Ectodermal cell (in vitro differentiated cells): ENCODE measurements around the gene DEPDC5.

ENCODE experiments used
- H3K27ac ChIP-seq: 2 replicates; pipeline ENCODE4 v1.7.0; 2013; ENCODE audit warnings: mild to moderate bottlenecking, low read depth, low read length; ENCODE audit not compliant: insufficient read depth, poor library complexity, severe bottlenecking
- H3K27me3 ChIP-seq: 2 replicates; pipeline ENCODE4 v1.7.0; 2013; ENCODE audit warnings: mild to moderate bottlenecking, low read length; ENCODE audit not compliant: insufficient read depth, control insufficient read depth, poor library complexity, severe bottlenecking
- H3K36me3 ChIP-seq: one replicate; pipeline ENCODE4 v1.7.0; 2013; ENCODE audit warnings: low read length; ENCODE audit not compliant: control insufficient read depth, insufficient read depth
- H3K4me1 ChIP-seq: one replicate; pipeline ENCODE4 v1.7.0; 2013; ENCODE audit warnings: low read length; ENCODE audit not compliant: control insufficient read depth, insufficient read depth
- H3K4me3 ChIP-seq: 2 replicates; pipeline ENCODE4 v1.7.0; 2013; ENCODE audit warnings: low read depth, low read length, control low read depth; ENCODE audit not compliant: insufficient read depth
- H3K9me3 ChIP-seq: 2 replicates; pipeline ENCODE4 v1.7.0; 2013; ENCODE audit warnings: mild to moderate bottlenecking, low read length, moderate library complexity; ENCODE audit not compliant: control insufficient read depth
- WGBS, 2 experiments: methylation state at CpG; one replicate each; pipeline ENCODE4 v1.1.7; 2013; ENCODE audit warnings: missing lambda C conversion rate in 2 of 2; 5-methylcytosine and 5-hydroxymethylcytosine counted together

DEPDC5 gene

GRCh38 chr22:31861226-31861840 is 107.5 kb downstream of the DEPDC5 start:
- Histone ChIP-seq H3K36me3 (no peaks in the 10 kb centered on the region), H3K27ac (no peak overlapping the region), H3K9me3 (no peaks in the 10 kb centered on the region), H3K4me3 (no peak overlapping the region), H3K4me1 (peaks cover 11% of the 10 kb centered on the region), H3K27me3 (no peaks in the 10 kb centered on the region)
- WGBS, 2 experiments: 95 to 96% methylated on average over 11 of the region's 11 CpGs

- Histone ChIP-seq H3K4me1 (no peaks in the 10 kb centered on the region), H3K36me3 (no peaks in the 10 kb centered on the region), H3K27me3 (no peaks in the 10 kb centered on the region), H3K27ac (no peak overlapping the region), H3K4me3 (no peak overlapping the region), H3K9me3 (no peaks in the 10 kb centered on the region)
- 97% methylated on average over 4 of the region's 4 CpGs for WGBS, 2 experiments
Observed at GRCh38 chr22:31866918-31867317, 113.1 kb downstream of the DEPDC5 start.

GRCh38 chr22:31867386-31868153 is 113.8 kb downstream of the DEPDC5 start:
- no peak overlapping the region for H3K27ac ChIP-seq
- H3K4me3 ChIP-seq: no peak overlapping the region
- H3K36me3 ChIP-seq: no peaks in the 10 kb centered on the region
- H3K4me1 ChIP-seq: no peaks in the 10 kb centered on the region
- no peaks in the 10 kb centered on the region for H3K9me3 ChIP-seq
- WGBS, 2 experiments: 86 to 91% methylated on average over 3 of the region's 3 CpGs
- no peaks in the 10 kb centered on the region for H3K27me3 ChIP-seq

- H3K9me3 ChIP-seq: no peaks in the 10 kb centered on the region
- H3K4me1 ChIP-seq: no peaks in the 10 kb centered on the region
- no peaks in the 10 kb centered on the region for H3K27me3 ChIP-seq
- no peak overlapping the region for H3K27ac ChIP-seq
- WGBS, 2 experiments: 89 to 91% methylated on average over 5 of the region's 5 CpGs
- no peak overlapping the region for H3K4me3 ChIP-seq
- H3K36me3 ChIP-seq: no peaks in the 10 kb centered on the region
Observed at GRCh38 chr22:31869739-31870138, 115.9 kb downstream of the DEPDC5 start.

GRCh38 chr22:31870890-31871289 is 117.1 kb downstream of the DEPDC5 start:
- Histone ChIP-seq H3K4me3 (no peak overlapping the region), H3K27ac (no peak overlapping the region), H3K4me1 (no peaks in the 10 kb centered on the region), H3K36me3 (no peaks in the 10 kb centered on the region), H3K27me3 (no peaks in the 10 kb centered on the region), H3K9me3 (no peaks in the 10 kb centered on the region)
- 95% methylated on average over 6 of the region's 6 CpGs for WGBS, 2 experiments

- H3K9me3 ChIP-seq: no peaks in the 10 kb centered on the region
- no peak overlapping the region for H3K27ac ChIP-seq
- H3K4me3 ChIP-seq: no peak overlapping the region
- 95 to 96% methylated on average over 4 of the region's 4 CpGs for WGBS, 2 experiments
- H3K4me1 ChIP-seq: no peaks in the 10 kb centered on the region
- no peaks in the 10 kb centered on the region for H3K36me3 ChIP-seq
- no peaks in the 10 kb centered on the region for H3K27me3 ChIP-seq
Observed at GRCh38 chr22:31871480-31871879, 117.7 kb downstream of the DEPDC5 start.

- H3K4me3 ChIP-seq: no peak overlapping the region
- H3K4me1 ChIP-seq: no peaks in the 10 kb centered on the region
- no peaks in the 10 kb centered on the region for H3K36me3 ChIP-seq
- no peaks in the 10 kb centered on the region for H3K9me3 ChIP-seq
- no peak overlapping the region for H3K27ac ChIP-seq
- 80% methylated on average over 4 of the region's 4 CpGs for WGBS, 2 experiments
- H3K27me3 ChIP-seq: no peaks in the 10 kb centered on the region
Observed at GRCh38 chr22:31872209-31872608, 118.4 kb downstream of the DEPDC5 start.

GRCh38 chr22:31874821-31875220 is 121.0 kb downstream of the DEPDC5 start:
- H3K27me3 ChIP-seq: no peaks in the 10 kb centered on the region
- H3K36me3 ChIP-seq: no peaks in the 10 kb centered on the region
- H3K4me3 ChIP-seq: no peak overlapping the region
- no peak overlapping the region for H3K27ac ChIP-seq
- no peaks in the 10 kb centered on the region for H3K4me1 ChIP-seq
- H3K9me3 ChIP-seq: no peaks in the 10 kb centered on the region
- WGBS, 2 experiments: 95 to 97% methylated on average over 3 of the region's 3 CpGs

- WGBS, 2 experiments: 96% methylated on average over 12 of the region's 12 CpGs
- H3K36me3 ChIP-seq: no peaks in the 10 kb centered on the region
- no peaks in the 10 kb centered on the region for H3K9me3 ChIP-seq
- H3K27ac ChIP-seq: no peak overlapping the region
- H3K4me3 ChIP-seq: no peak overlapping the region
- H3K27me3 ChIP-seq: no peaks in the 10 kb centered on the region
- no peaks in the 10 kb centered on the region for H3K4me1 ChIP-seq
Observed at GRCh38 chr22:31876156-31876920, 122.5 kb downstream of the DEPDC5 start.

- no peak overlapping the region for H3K4me3 ChIP-seq
- no peaks in the 10 kb centered on the region for H3K27me3 ChIP-seq
- no peaks in the 10 kb centered on the region for H3K36me3 ChIP-seq
- WGBS, 2 experiments: 96% methylated on average over 14 of the region's 14 CpGs
- no peak overlapping the region for H3K27ac ChIP-seq
- no peaks in the 10 kb centered on the region for H3K4me1 ChIP-seq
- no peaks in the 10 kb centered on the region for H3K9me3 ChIP-seq
Observed at GRCh38 chr22:31879585-31879984, 125.8 kb downstream of the DEPDC5 start.
